GM23338 (cell line): ENCODE measurements around the gene UCHL1. TPM values are rescaled to one million over a fixed set of nuclear protein-coding genes. Genes with fewer than 3 reads are reported as not detected.

Experiments used
- ZNF114 ChIP-seq: fragments of 250-450 bp; sonication (Bioruptor Pico); IDR thresholded peaks from 2 replicates; pipeline ENCODE4 v1.5.0; 2020; ENCODE audit warnings: mild to moderate bottlenecking, moderate library complexity
- polyA plus RNA-seq: library from polyadenylated mRNA; unstranded; fragments of >200 nt; fragmentation: Nextera tagmentation; extraction: Ambion mirVana; gene quantifications from 2 replicates; pipeline ENCODE4 v1.2.1, GENCODE V29; 2016
- small RNA-seq: library from RNA; depleted of rRNA; stranded (forward); fragments of <200 nt; gene quantifications from one replicate; pipeline ENCODE3, GENCODE V24; 2014; ENCODE audit warnings: low replicate concordance
- total RNA-seq: library from RNA; depleted of rRNA; stranded (reverse); fragments of >200 nt; shearing (Covaris generic); gene quantifications from 2 replicates; pipeline ENCODE4 v1.2.3, GENCODE V29; 2014; rRNA removed
- TF ChIP-seq, protein P1 (sequence below): IDR thresholded peaks from one replicate; pipeline ENCODE4 v1.6.1; 2018; ENCODE audit warnings: antibody characterized with exemption; ENCODE audit not compliant: unreplicated experiment
- TF ChIP-seq, protein P2 (sequence below), 2 experiments: fragments of 200-600 bp in 1 of 2; sonication (generic) in 1 of 2; conservative IDR thresholded peaks; 2 replicates each; pipeline versions ENCODE4 v1.5.1 to v1.6.1; 2016 to 2017; ENCODE audit warnings: antibody characterized with exemption in 2 of 2, low read depth in 2 of 2, mild to moderate bottlenecking in 2 of 2, moderate library complexity in 1 of 2

UCHL1 gene
- total and polyA plus RNA-seq, 2 experiments from 2014 or later: 998 to 1,758 TPM

DNA sequence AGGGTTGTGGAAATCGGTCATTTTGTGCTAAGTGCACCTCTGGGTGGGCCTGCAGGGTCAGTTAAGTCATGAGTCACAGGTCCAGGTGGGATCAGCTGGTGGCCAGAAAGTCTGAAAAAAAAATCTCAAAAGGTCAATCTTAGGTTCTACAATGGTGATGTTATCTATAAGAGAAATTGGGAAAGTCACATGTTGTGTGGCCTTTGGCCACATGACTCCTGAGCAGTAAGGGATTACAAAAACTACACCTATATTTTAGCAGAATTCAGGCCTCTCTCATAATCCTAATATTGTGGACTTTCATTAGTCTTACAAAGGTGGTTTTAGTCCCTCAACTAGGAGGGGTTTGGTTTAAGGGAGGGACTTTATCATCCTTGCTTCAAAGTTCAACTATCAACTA is 59.1 kb downstream of the UCHL1 start (continued):
- TF ChIP-seq, protein P1, sequence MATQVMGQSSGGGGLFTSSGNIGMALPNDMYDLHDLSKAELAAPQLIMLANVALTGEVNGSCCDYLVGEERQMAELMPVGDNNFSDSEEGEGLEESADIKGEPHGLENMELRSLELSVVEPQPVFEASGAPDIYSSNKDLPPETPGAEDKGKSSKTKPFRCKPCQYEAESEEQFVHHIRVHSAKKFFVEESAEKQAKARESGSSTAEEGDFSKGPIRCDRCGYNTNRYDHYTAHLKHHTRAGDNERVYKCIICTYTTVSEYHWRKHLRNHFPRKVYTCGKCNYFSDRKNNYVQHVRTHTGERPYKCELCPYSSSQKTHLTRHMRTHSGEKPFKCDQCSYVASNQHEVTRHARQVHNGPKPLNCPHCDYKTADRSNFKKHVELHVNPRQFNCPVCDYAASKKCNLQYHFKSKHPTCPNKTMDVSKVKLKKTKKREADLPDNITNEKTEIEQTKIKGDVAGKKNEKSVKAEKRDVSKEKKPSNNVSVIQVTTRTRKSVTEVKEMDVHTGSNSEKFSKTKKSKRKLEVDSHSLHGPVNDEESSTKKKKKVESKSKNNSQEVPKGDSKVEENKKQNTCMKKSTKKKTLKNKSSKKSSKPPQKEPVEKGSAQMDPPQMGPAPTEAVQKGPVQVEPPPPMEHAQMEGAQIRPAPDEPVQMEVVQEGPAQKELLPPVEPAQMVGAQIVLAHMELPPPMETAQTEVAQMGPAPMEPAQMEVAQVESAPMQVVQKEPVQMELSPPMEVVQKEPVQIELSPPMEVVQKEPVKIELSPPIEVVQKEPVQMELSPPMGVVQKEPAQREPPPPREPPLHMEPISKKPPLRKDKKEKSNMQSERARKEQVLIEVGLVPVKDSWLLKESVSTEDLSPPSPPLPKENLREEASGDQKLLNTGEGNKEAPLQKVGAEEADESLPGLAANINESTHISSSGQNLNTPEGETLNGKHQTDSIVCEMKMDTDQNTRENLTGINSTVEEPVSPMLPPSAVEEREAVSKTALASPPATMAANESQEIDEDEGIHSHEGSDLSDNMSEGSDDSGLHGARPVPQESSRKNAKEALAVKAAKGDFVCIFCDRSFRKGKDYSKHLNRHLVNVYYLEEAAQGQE: no peak
- TF ChIP-seq, protein P2, sequence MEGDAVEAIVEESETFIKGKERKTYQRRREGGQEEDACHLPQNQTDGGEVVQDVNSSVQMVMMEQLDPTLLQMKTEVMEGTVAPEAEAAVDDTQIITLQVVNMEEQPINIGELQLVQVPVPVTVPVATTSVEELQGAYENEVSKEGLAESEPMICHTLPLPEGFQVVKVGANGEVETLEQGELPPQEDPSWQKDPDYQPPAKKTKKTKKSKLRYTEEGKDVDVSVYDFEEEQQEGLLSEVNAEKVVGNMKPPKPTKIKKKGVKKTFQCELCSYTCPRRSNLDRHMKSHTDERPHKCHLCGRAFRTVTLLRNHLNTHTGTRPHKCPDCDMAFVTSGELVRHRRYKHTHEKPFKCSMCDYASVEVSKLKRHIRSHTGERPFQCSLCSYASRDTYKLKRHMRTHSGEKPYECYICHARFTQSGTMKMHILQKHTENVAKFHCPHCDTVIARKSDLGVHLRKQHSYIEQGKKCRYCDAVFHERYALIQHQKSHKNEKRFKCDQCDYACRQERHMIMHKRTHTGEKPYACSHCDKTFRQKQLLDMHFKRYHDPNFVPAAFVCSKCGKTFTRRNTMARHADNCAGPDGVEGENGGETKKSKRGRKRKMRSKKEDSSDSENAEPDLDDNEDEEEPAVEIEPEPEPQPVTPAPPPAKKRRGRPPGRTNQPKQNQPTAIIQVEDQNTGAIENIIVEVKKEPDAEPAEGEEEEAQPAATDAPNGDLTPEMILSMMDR (conservative IDR thresholded peaks at IDR 0.05; ENCODE audit: low read depth in 2 of 2): no peak
- no peak for TF ChIP-seq ZNF114

Small RNAs within 50 kb of the gene (small RNA-seq; reads per million reads assigned to genes)
- gene RF00019: not detected

Other genes with a start within 250 kb of the UCHL1 start
- gene APBB2, start 42.4 kb upstream of the UCHL1 start, total RNA-seq: 56.4 and 74.8 TPM in 2 replicates
- gene APBB2, start 42.4 kb upstream of the UCHL1 start, polyA plus RNA-seq: 34.1 and 35.8 TPM in 2 replicates